Measurements from ENCODE around the gene AMOTL2.

Gene AMOTL2

DNA sequence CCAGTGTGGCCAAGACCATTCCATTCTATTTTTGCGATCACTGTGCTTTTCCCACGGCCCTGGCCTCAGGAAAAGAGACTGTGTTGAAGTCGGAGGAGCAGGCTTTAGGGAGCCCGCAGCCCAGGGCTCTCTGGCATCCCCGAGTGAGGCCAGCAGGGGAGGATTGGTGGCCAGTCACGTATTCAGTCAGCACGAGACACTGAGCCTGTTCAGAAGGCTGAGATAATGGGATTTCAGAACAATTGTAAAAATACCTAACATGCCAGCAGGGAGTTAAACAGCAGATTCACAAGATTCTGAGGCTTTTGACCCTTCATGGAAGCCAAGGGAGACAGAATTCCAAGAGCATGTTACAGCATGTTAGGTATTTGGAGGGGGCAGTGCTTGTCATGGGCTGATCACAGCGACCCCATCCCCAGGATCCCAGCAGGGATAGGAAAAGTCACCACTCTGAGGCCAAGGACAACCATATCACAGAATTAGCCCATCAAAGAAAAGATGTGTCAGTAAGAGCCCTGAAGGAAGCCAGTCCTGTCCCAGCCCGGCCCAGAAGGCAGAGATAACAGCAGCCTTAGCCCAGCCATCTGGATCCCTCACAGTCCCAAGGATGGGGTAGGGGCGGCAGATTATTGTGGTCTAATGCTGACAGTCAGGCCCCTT, 40.6 kb downstream of the AMOTL2 start:
- no peak for DNase-seq (ENCODE audit: low read depth)

DNA sequence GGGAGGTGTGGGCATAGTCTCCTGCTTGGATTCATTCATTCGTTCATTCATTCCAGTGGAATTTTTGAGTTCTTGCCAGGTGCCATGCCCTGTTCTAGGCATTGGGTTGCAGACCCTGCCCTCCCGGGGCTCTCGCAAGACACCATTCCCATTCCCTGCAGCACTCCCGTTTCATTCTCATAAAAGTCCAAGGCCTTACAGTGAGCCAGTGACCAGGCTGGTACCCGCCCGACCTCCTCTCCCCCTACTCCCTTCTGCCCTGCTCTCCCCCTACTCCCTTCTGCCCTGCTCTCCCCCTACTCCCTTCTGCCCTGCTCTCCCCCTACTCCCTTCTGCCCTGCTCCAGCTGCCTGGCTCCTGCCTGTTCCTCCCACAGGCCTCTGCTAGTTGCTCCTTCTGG, 41.9 kb downstream of the AMOTL2 start:
- no peak for DNase-seq (ENCODE audit: low read depth)

DNA sequence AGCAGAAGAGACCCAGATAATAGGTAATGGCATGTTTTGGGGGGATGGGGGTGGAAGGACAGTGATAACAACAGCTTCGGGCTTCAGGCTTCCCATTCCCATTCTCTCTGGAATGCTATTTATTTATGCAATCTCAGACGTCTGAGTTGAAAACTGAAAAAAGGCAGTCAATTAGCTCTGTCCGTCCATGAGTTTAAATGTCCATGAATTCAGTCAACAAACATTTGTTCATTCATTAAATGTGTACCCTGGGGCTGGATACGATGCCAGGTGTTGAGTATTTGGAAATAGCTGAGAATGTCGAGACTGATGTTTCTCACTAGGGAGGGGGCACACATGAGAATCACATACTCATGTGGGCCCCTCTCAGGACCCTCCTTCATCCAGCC, 42.4 kb downstream of the AMOTL2 start:
- DNase-seq (ENCODE audit: low read depth), result no peak

DNA sequence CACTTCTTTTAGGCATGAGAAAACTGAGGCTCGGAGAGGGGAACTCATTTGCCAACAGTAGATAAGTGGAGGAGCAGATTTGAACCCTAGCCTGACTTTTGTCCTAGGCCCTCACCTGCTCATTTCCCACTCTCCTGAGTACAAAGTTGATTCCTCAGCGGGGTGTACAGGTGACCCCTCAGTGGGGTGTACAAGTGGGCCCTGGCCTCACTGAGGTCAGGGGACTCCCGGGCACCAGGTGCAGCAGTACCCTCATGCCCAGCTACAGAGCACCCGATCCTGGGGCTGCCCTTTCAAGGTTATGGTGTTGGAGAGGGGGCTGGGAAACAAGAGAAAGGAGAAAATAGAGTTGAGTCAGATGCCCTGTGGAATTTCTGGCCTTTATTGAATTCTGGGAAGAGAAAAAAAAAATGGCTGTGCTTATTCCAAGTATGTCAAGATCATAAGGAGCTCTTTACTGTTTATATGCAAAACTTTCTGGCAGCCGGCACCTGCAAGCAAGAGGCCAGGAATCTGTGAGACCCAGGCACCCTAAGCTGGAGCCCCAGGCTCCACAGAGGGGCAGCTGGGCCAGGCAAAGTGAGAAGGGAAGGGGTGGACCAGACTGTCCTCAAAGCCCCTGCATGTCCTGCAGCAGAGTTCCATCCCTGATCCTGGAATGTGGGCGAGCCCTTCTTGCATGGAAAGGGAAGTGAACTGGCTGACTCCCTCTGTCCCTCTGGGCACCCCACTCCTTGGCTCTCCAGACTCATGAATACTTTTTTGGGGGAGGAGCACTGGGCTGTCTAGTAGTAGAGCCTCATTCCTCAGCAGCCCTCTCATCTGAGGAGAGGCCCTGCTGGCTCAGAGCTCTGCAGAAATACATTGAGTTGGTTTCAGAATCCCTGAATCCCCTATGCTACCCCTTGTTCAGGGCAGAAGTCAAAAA, 43.1 kb downstream of the AMOTL2 start:
- no peak for DNase-seq (ENCODE audit: low read depth)

DNA sequence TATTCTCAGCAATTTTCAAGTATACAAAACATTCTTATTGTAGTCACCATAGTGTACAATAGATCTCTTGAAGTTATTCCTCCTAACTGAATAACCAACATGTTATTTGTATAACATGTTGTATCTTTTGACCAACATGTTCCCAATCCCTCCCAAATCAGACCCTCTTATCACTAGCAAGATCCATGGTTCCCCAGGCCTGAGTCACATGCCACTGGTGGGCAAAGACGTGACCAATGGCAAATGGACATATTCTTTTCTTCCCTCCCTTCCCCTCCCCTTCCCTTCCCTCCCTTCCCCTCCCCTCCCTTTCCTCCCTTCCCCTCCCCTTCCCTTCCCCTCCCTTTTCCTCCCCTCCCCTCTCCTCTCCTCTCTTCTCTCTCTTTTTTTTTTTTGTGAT, 45.4 kb downstream of the AMOTL2 start:
- DNase-seq (ENCODE audit: low read depth), result no peak

GRCh38 chr3:134328147-134328591, 46.1 kb downstream of the AMOTL2 start:
- no peak for DNase-seq (ENCODE audit: low read depth)

- no peak for DNase-seq (ENCODE audit: low read depth)
Measured at GRCh38 chr3:134327594-134327975, 46.7 kb downstream of the AMOTL2 start.

DNA sequence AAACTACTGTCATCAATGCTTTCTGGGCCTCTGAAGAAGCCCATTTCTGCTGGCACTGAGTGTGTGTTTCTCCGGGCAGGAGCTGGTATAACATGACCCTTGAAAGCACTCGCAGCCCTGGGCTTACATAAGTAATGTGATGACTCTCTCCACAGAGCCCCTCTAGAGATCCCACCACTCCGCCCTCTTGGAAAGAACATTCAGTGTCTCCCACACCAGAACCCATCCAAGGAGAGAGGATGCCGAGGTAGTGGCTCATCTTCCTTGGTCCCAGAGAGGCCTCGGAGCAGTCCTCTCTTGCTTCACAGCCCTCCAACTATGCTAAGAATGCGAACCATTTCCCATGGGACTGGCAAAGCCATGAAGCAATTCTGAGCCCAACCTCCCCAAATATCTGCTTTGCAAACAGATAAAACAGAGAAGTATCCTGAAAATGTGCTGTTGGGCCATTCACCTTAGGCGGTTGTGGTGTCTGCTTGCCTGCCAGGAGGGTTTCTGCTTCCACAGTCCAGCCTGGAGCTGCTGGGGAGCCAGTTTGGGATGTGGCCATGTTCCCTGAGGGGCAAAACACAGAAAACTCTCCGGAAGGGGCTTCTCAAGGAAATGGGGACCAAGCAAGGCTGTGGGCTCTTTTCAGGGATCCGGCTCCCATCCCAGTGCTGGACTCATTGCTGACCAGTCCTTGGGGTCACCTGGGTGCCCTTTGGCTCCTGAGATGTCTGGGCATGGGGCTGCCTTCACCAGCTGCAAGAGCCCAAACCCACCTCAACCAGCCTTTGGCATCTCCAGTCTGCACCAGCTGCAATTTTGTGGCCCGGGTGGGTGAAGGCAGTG, 47.3 kb downstream of the AMOTL2 start:
- no peak for DNase-seq (ENCODE audit: low read depth)

- DNase-seq (ENCODE audit: low read depth), result no peak
Measured at GRCh38 chr3:134326126-134326525, 48.1 kb downstream of the AMOTL2 start.

DNA sequence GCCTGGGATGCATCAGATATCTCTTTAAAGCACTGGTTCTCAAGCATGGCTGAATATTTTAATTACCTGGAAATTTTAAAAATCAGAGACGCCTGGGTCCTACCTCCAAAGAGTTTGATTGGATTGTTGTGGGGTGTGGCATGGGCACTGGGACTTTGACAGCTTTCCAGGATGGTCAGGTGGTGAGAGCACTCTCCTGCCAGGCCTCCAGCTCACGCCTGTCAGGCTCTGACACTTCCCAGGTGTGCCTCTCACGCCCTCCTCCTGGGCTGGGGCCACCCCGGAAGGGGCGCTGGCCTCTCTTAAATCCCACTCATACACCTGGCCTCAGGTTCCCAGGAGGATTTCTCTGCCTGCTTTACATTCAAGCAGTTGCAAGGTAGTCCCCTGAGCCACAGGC, 48.5 kb downstream of the AMOTL2 start:
- DNase-seq (ENCODE audit: low read depth), result no peak

DNA sequence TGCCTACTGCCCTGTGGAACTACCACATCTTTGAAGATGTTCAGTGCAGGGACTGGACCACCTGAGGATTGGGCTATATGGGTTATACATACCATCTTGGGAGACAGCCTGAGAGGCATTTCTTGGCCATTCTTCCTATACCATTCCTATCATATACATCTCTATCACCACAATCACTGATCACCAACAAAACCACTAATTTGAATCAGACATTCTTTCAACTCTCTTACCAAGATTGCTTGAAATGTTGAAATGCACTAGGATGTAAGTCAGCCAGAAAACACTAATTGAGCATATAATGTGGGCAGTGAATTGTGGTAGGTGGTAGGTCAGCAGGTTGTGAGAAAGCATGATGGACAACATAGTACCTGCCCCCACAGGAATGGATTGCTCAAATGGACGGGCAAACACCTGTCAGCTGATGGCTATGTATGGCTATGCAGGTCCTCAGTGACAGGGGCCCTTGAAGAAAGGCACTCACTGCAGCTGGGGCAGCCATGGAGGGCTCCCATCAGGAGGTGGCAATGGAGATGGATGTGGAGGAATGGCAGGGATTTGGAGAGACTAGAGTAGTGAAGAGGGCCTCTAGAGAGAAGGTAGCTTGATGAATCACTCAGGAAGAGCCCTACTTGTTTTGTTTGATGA, 49.1 kb downstream of the AMOTL2 start:
- DNase-seq (ENCODE audit: low read depth), result no peak

DNA sequence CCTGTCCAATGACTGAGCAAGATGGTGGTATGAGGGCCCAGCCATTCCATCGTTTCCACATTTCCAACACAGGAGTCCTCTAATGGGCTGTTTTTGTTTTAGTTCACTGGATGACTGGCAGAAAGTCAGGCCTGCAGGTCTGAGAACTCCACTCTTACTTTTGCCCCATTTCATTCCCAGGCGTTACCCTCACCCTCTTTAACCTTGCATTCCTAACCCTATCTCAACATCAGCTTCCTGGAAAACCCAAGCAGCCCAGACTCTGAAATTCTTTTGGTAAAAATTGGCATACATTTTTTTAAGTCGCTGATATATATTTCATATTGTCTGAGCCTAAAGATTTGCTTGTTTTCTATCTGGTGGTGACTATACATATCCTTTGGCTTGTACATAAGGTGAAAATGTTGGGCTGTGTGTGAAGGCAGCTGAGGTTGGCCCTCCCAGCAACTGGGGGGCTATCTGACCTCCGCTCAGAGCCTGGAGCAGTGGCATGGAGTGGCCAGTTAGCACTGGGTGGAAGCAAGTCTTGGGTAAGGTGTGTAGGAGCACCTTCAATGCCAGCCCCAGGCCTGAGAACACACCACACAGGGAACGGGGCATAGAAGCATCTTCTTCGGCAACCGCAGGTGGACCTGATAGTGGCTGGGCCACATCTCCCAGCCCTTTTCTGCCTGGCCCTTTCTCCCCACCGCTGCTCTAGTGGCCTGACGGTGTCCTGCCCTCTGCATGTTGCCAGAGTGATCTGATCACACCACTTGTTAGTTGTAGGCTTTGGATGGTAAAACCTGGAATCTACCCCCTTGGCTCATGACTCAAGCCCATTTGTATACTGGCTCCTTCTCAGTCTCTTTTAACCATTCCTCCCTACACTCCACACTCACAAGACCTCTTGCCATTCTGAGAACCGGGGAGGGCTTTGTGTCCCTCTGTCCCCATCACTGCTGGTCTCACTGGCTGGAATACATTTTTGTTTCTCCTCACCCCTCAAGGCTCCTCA, 50.0 kb downstream of the AMOTL2 start:
- DNase-seq (ENCODE audit: low read depth), result no peak

- no peak for DNase-seq (ENCODE audit: low read depth)
Measured at GRCh38 chr3:134322286-134322685, 52.0 kb downstream of the AMOTL2 start.

- DNase-seq (ENCODE audit: low read depth), result no peak
Measured at GRCh38 chr3:134320749-134321148, 53.5 kb downstream of the AMOTL2 start.

DNA sequence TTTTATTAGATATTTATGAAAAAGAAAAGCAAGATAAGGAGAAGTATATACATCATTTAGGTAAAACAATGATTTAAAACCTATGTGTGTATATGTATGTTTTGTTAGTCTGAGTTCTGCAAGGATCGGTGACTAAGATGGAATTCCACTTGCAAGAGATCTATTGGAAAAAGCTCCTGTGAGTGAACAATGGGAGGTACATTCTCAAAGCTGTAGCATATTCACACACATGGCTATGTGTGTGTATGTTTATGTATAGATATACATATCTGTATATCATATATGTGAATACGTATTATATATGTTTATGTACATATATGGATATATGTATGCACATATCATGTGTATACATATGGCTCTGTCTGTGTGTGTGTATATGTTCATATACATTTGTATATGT, 54.3 kb downstream of the AMOTL2 start:
- DNase-seq (ENCODE audit: low read depth), result no peak

DNA sequence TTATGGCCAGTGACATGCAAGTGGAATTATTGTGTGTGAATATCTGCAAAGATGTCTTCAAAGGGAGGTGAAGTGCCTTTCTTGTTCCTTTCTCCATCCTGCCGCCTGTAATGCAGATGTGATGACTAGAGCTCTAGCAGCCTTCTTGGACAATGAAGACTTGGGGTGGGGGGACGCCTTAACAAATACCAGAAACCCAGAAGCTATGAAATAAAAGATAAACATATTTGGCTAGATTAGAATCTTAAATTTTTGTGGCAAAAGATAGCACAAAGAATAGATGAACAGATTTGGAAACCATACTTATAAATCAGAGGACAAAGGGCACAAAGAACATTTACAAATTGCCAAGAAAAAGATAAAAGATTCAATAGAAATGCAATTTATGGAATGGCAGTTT, 56.1 kb downstream of the AMOTL2 start:
- DNase-seq (ENCODE audit: low read depth), result no peak

- no peak for DNase-seq (ENCODE audit: low read depth)
Measured at GRCh38 chr3:134317106-134317947, 56.9 kb downstream of the AMOTL2 start.

DNA sequence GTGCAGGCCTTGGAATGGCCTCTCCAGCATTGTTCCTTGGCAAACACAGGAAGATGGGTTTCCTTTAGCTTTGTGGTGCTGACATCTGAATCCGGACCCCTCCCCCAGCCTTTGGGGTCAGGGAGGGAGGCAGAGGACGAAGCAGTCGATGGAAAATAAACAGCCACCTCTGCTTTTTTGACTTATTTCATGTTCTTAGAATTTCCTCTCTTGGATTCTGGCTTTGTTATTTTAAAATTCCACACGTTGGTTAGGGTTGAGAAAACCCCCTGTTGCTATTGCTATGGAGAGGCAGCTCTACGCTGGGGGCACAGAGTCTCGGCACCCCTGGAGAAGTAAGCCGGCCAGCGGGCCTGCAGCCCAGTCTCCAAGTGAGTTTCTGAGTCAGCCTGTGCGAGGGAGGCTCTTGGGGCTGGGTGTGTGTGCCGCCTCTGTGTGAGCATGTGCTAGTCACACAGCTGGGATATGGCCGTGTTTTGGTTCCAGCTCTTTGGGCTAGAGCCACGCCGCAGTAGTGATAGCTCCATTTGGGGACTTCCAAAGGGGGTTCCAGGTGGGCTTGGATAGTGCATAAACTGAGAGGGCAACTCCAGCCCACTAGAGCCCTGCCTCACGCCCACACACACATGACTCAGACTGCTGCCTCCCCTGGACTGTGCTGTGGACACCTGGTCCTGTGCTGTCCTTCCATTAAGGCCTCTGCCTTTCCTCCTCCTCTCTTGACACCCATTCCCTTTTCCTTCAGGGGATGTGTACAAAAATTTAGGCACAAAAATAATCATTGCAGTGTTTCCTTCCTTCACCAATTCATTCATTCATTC, 58.8 kb downstream of the AMOTL2 start:
- DNase-seq (ENCODE audit: low read depth), result no peak
